ENCODE results near the gene ASCL3.
"Not testable (repeated sequence)": the region's sequence is repeated elsewhere in the genome, so short reads cannot be mapped to it uniquely, and the experiment has no call there.

Gene ASCL3

DNA sequence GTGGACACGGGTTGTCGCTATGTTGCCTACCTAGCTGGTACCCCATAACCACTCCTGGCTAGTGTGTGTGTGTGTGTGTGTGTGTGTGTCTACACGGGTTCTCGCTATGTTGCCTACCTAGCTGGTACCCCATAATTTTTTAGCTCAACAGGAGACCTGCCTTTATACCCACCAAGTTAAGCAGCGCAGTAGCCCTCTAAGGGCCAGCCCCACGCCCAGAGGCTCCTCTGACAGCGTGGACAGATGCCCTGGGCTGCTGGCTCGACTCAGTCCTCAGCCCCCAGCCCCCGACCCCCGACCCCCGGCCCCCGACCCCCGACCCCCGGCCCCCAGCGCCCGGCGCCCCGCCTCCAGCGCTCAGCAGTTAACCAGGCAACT, 32.2 kb downstream of the ASCL3 start:
- H3K4me3 ChIP-seq (ENCODE audit: low read length) = peak overlapping the region; percentile 76
- no peak for DNase-seq (ENCODE audit: low read depth)
- TF ChIP-seq, protein P1, sequence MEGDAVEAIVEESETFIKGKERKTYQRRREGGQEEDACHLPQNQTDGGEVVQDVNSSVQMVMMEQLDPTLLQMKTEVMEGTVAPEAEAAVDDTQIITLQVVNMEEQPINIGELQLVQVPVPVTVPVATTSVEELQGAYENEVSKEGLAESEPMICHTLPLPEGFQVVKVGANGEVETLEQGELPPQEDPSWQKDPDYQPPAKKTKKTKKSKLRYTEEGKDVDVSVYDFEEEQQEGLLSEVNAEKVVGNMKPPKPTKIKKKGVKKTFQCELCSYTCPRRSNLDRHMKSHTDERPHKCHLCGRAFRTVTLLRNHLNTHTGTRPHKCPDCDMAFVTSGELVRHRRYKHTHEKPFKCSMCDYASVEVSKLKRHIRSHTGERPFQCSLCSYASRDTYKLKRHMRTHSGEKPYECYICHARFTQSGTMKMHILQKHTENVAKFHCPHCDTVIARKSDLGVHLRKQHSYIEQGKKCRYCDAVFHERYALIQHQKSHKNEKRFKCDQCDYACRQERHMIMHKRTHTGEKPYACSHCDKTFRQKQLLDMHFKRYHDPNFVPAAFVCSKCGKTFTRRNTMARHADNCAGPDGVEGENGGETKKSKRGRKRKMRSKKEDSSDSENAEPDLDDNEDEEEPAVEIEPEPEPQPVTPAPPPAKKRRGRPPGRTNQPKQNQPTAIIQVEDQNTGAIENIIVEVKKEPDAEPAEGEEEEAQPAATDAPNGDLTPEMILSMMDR (conservative IDR thresholded peaks at IDR 0.05; ENCODE audit: low read depth, low read length) = no peak

DNA sequence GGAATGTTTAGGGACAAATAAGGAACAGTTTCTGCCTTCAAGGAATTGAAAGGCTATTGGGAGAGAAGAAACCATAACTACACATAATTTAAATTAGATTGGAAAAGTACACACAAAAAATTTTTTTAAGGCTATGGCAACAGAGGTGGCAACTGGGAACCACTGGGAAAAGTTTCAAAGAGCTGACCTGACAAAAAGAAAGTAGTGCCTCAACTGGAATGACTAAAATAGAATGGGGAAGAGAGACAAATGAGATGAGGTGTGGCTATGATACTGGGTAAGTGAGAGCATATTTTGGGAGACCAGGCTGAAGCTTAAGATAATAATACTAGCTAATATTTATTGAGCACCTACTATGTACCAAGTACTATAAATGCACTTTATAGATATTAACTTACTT, 34.7 kb downstream of the ASCL3 start:
- TF ChIP-seq, protein P1 (conservative IDR thresholded peaks at IDR 0.05; ENCODE audit: low read depth, low read length) = no peak
- no peak overlapping the region for H3K4me3 ChIP-seq (ENCODE audit: low read length)
- no peak for DNase-seq (ENCODE audit: low read depth)

DNA sequence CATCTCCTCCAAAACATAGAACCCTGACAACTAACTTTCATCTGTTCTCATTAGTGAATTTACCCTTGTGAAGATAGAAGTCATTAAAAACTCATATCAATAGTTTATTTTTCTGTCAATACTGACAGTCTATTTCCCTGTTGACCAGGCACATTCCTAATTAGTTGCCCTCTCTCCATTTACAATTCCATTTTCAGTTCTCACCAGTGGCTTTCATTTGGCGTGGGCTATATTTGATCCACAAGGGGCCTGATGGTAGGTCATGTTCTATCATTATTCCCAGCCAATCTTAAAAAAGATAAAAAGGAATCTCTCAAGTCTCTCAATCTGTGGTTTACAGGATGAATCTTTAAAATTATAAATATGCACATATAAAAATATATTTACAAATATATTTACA, 35.7 kb downstream of the ASCL3 start:
- no peak for DNase-seq (ENCODE audit: low read depth)
- TF ChIP-seq, protein P1 (conservative IDR thresholded peaks at IDR 0.05; ENCODE audit: low read depth, low read length) = no peak
- no peak overlapping the region for H3K4me3 ChIP-seq (ENCODE audit: low read length)

DNA sequence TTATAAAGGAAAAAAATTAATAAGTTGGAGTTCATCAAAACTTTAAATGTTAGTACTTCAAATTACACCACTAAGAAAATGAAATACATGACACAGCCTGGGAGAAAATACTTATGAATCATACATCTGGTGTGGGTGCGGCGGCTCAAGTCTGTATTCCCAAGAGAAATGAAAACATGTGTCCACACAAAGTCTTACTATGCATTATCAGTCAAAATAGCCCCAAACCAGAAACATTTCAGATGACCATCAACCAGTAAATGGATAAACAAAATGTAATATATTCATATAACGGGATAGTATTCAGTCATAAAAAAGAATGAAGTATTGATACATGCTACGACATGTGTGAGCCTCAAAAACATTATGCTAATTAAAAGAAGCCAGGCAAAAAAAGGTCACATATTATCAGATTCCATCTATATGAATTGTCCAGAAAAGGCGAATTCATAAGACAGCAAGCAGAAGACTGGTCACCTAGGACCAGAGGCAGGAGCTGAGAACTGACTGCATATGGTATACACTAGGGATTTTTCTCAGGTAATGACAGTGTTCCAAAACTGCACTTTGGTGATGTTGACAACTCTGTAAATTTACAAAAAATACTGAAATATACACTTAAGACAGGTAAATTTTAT, 37.2 kb downstream of the ASCL3 start:
- TF ChIP-seq, protein P1 (conservative IDR thresholded peaks at IDR 0.05; ENCODE audit: low read depth, low read length) = no peak
- DNase-seq (ENCODE audit: low read depth) = no peak
- no peak overlapping the region for H3K4me3 ChIP-seq (ENCODE audit: low read length)

DNA sequence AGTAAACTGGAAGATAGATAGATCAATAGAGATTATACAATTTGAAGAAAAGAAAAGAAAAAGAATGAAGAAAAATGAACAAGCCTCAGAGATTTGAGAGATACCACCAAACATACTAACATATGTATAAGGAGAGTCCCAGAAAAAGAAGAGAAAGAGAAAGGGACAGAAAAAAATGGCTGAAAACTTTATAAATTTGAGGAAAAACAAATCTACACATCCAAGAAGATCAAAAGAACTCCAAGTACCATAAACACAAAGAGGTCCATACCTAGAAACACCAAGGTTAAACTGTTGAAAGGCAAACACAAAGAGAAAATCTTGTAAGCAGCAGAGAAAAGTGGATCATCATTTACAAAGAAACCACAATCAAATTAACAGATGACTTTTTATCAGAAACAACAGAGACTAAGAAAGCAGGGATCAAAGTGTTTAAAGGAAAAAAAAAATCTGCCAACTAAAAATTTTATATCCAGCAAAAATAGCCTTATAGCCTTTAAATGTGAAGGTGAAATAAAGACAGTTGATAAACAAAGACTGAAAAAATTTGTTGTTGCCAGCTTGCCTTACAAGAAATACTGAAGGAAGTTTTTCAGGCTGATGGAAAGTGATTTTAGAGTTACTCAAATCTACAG, 43.6 kb downstream of the ASCL3 start:
- TF ChIP-seq, protein P1 (conservative IDR thresholded peaks at IDR 0.05; ENCODE audit: low read depth, low read length) = no peak
- DNase-seq (ENCODE audit: low read depth) = no peak
- H3K4me3 ChIP-seq (ENCODE audit: low read length) = no peak overlapping the region

DNA sequence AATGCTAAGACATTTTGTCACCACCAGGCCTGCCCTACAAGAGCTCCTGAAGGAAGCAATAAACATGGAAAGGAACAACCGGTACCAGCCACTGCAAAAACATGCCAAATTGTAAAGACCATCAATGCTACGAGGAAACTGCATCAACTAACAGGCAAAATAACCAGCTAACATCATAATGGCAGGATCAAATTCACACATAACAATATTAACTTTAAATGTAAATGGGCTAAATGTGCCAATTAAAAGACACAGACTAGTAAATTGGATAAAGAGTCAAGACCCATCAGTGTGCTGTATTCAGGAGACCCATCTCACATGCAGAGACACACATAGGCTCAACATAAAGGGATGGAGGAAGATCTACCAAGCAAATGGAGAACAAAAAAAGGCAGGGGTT, 51.6 kb downstream of the ASCL3 start:
- DNase-seq (ENCODE audit: low read depth); H3K4me3 ChIP-seq (ENCODE audit: low read length): not testable (repeated sequence)
